Activated CD4-positive, CD25-positive, alpha-beta regulatory T cell treated with anti-CD3 and anti-CD28 coated beads, Interleukin-2, amount 50 U/mL, for 24 hours (primary cell): ENCODE results near the gene RBMS1.

ENCODE experiments used
- ATAC-seq, 2 donors: fragments of 150-1000 bp; cut with Tn5 transposase; one replicate each; pipeline ENCODE4 v1.10.0; 2021; ENCODE audit warnings: mild to moderate bottlenecking in 1 of 2, moderate library complexity in 1 of 2

Gene RBMS1

DNA sequence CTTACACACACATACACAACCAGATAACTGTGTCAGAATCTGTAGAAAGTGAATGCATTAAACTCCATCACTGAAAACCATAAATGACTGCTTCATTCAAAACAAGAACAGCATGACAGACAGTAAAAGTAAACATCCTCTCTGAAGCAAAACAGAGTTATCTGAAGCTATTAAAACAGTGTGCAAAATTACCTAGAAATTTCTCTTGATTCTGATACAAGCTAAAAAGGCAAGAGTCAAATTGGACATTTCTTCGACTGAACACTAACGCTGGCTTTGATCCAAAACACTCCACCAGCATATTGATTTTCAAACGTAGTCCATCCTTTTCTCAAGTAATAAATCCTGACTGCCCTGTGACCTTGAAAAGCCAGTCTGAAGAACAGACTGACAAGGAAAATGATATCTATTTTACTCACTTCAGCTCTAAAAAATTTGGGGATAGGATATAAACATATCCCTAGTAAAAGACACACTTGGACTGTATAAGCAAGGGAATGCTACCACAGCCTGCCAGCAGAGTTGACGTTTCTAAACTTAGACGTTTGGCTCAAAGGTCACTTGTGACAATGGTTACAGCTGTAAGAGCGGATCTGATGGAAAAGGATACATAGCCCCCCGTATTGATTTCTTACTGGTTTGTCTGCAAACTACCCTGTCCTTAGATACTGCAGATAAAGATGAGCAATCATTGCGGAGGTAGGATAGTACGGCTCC lies 164.6 kb downstream of the RBMS1 start:
- peak; percentile 62 to 72 for ATAC-seq

GRCh38 chr2:160326786-160327185 lies 166.8 kb downstream of the RBMS1 start:
- no peak for ATAC-seq

- no peak for ATAC-seq
These were observed 168.2 kb downstream of the RBMS1 start for GRCh38 chr2:160325418-160325817.

- ATAC-seq = no peak
These were observed 168.7 kb downstream of the RBMS1 start for GRCh38 chr2:160324917-160325316.

DNA sequence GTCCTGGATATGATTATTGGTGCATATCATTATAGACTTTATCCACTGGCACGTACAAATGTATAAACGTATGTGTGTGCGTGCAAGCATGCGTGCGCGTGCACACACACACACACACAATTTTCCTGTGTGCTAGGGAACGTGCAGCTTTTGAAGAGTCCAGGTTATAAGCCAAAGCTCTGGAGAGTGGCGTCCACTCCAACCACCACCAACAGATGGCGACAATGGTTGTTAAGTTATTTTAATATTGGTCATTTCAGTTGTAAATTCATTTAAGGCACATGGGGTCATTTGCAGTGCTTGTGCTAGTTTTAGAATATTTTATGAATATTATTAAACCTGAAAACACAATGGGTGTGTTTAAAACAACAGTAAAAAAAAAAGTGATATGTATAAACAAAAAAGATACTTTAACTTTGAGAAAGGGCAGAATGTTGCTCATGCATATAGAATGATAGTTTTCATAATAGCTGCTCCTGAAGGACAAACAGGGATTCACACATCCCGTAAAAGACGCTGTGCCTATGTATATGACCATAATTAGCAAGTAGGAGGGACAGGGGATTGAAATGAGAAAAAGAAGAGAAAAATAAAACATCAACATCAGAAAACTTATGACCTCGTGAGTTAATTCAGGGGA lies 169.3 kb downstream of the RBMS1 start:
- ATAC-seq = no peak

DNA sequence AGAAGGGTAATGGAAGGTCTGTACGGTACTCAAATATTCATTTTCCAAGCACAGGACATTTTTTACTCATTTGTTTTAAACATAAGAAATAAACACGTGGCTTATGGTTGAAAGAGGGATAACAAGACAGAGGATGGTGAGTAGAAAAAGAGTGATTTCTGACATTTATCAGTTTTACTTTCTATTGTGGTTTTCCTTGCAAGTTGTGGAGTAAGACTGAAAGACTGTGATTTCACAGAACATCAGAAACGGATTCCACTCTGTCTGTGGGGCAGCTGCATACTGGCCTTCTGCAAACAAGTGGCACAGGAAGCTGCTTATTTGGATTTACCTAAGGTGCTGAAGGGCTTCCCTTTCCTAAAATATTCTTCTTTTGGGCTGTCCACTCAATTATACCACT lies 171.3 kb downstream of the RBMS1 start:
- peak; percentile 72 to 79 for ATAC-seq

- no peak for ATAC-seq
These were observed 172.6 kb downstream of the RBMS1 start for GRCh38 chr2:160321006-160321405.

- ATAC-seq = no peak
These were observed 173.9 kb downstream of the RBMS1 start for GRCh38 chr2:160319700-160320099.

- ATAC-seq = no peak
These were observed 175.4 kb downstream of the RBMS1 start for GRCh38 chr2:160318218-160318617.

GRCh38 chr2:160317181-160318099 lies 176.2 kb downstream of the RBMS1 start:
- no peak for ATAC-seq

- ATAC-seq = no peak
These were observed 178.3 kb downstream of the RBMS1 start for GRCh38 chr2:160315337-160315736.

GRCh38 chr2:160310118-160310828 lies 183.3 kb downstream of the RBMS1 start:
- ATAC-seq = no peak

DNA sequence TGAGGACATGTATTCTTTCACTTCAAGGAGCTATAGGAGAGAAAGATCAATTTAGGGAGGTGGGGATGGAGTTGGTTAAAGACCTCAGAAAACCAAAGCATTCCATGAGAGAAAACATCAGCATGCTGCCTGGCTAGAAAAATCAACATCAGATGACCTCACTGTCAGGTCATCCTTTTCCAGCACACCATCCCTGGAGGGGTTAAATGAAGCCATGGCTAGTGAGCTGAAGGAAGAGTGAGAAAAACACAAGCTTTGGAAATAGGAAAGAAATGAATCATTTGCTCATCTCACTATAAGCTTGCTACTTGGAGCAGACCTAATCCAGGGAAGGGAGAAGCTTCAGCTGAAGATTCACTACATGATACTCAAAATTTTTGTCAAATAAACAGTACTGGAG lies 184.0 kb downstream of the RBMS1 start:
- ATAC-seq = no peak

DNA sequence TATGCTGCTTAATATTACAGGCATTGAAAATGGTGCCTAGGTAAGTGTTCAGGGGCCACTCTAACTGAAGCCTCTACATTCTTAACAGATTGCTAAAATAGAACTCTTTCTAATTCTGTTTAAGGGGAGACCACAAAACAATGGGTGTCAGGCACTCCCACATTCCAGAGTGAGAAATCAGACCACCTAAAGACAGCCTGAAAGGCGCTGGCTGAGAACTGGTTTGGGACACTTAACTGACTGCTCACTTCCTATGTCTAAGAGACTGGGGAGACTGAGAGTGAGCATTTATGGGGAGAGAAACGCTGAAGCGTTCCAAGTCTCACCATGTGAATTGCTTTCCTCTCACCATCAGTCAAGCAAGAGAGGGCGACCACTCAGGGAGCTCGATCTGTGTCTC lies 184.7 kb downstream of the RBMS1 start:
- ATAC-seq = no peak

- ATAC-seq = no peak
These were observed 185.1 kb downstream of the RBMS1 start for GRCh38 chr2:160308476-160308875.

DNA sequence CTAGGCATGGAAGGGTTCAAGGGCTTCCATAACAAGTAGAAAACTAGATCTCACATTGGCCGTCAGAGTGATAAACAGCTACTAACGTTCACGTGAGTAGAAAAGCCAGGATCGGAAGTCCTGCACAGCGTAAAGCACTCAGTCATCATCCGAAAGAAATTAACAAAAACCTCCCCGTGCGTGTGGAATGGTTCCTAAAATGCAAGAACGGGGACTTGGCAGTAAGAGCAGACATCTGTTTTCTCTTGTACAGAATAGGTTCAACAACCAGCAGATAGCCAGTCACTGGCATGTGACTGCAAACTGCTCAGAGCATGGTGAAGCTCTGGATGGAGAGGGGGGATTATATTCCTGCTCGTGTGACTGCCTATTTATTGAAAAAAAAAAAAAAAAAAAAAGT lies 186.6 kb downstream of the RBMS1 start:
- no peak for ATAC-seq

DNA sequence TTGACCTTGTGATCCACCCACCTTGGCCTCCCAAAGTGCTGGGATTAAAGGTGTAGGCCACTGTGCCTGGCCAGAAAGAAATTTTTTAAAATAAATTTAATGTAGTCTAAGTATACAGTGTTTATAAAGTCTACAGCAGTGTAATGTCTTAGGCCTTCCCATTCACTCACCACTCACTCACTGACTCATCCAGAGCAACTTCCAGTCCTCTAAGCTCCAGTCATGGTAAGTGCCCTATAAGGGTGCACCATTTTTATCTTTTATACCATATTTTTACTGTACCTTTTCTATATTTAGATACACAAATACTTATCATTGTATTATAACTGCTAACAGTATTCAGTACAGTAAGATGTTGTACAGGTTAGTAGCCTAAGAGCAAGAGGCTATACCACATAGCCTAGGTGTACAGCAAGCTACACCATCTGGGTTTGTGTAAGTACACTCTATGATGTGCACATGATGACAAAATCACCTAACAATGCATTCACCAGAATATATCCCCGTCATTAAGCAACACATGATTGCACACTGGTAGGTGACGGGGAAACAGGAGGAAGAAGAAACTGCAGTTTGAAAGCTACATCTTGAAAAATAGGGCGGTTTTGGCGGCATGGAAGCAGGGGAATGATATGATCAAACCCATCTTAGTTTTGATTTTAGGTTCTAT lies 188.4 kb downstream of the RBMS1 start:
- no peak for ATAC-seq

DNA sequence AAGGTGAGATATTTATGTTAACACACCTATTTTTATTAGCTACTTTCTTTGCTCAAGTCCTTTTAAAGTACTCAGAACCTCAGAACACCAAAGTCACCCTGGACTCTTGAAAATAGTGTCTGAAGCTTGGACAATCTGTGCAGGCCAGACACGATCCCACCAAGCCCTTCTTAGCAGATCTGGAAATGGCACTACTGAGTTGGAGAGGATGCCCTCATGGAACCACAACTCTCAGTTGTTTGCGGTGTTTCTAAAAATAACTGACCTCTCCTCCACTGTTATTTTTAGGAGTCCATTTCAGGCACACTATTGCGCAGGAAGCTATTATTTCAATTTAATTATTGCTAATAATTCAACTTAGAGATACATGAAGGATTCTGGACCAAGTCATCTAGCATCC lies 190.1 kb downstream of the RBMS1 start:
- ATAC-seq = no peak

DNA sequence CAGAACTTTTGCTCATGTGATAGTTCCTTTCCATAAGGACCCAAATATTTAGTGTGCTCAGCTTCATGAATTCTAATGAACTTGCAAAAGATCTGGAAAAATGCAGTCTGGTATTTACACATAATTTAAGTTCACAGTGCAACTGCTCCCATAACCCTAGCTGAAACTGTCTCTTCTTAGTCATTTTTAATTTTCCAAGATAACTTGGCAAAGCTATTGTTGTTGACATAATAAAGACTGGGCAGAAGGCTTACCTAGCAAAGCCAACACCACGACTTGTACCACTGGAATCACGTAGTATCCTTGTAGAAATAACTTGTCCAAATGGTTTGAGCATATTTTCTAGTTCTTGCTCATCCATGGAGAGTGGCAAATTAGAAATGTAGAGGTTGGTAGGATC lies 190.5 kb downstream of the RBMS1 start:
- ATAC-seq = no peak

GRCh38 chr2:160301420-160301819 lies 192.2 kb downstream of the RBMS1 start:
- ATAC-seq = peak; percentile 53 to 82

DNA sequence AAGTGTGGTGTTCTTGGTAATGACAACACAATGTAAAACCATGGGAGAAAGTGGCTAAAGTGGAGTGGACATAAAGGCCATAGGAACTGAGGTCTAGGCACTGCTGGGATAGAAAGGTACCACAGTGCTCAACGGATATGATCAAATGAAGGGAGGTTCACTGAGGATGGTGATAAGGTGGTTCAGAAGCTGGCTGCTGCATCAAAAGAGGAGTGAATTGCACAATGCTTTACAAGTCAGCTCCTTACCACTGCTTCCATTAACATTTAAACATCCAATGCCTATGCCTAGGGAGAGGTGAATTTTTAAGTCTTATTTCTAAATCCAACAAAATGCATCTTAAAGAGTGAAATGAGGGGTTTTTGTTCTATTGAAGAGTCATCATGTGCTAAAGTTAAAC lies 193.4 kb downstream of the RBMS1 start:
- ATAC-seq = no peak

DNA sequence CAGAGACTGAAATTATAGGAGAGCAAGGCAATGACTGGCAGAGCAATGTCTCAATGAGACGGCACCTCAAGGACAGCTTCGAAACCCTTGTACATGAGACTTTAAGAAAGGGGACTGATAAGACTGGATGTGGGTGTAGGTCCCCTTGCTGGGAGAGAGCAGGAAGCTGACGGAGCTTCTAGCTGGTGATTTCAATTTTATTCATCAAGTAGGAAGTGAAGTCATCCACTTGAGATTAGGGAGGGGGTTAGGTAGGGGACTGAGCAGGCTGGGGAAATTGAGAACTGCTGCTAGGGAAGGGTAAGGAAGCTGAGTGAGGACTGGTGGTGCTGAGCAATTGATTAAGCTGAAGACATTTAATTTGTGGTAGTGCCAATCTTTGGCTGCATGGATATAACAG lies 194.1 kb downstream of the RBMS1 start:
- no peak for ATAC-seq
